GM19238 (cell line): ENCODE measurements around the gene COQ5.

ENCODE experiments used
- DNase-seq: peaks from one replicate; pipeline ENCODE4 v3.0.0; 2011; ENCODE audit warnings: low spot score; ENCODE audit not compliant: insufficient read length

Gene COQ5

GRCh38 chr12:120453977-120454376 is 75.0 kb downstream of the COQ5 start:
- DNase-seq: no peak
